Raji (cell line): ENCODE results near the gene METTL25B.

Experiments used
- POLR2A ChIP-seq: IDR thresholded peaks from 2 replicates; pipeline ENCODE4 v1.6.1; 2011; ENCODE audit warnings: low read depth, low read length, control low read depth; ENCODE audit not compliant: insufficient read depth

METTL25B gene

GRCh38 chr1:156709031-156709430 is 19.2 kb upstream of the METTL25B start:
- TF ChIP-seq POLR2A: no peak

- no peak for TF ChIP-seq POLR2A
These were observed 18.3 kb upstream of the METTL25B start for GRCh38 chr1:156709757-156710489.

- no peak for TF ChIP-seq POLR2A
These were observed 17.1 kb upstream of the METTL25B start for GRCh38 chr1:156711011-156711817.

- TF ChIP-seq POLR2A: no peak
These were observed 15.6 kb upstream of the METTL25B start for GRCh38 chr1:156712626-156713025.

- TF ChIP-seq POLR2A: no peak
These were observed 13.4 kb upstream of the METTL25B start for GRCh38 chr1:156714830-156715229.

- TF ChIP-seq POLR2A: no peak
These were observed 10.9 kb upstream of the METTL25B start for GRCh38 chr1:156717351-156717750.

- no peak for TF ChIP-seq POLR2A
These were observed 7.1 kb upstream of the METTL25B start for GRCh38 chr1:156721131-156721530.

- TF ChIP-seq POLR2A: no peak
These were observed 6.7 kb upstream of the METTL25B start for GRCh38 chr1:156721535-156721934.

GRCh38 chr1:156725683-156726280 is 2.5 kb upstream of the METTL25B start:
- TF ChIP-seq POLR2A: no peak; the same call in 1 of the 2 replicates

GRCh38 chr1:156726549-156727226 is 1.6 kb upstream of the METTL25B start:
- no peak for TF ChIP-seq POLR2A

- no peak for TF ChIP-seq POLR2A
These were observed 777 bp upstream of the METTL25B start for GRCh38 chr1:156727492-156727891.

- peak; percentile 67 for TF ChIP-seq POLR2A
These were observed 562 bp downstream of the METTL25B start, which contains the start of gene ISG20L2 for GRCh38 chr1:156728599-156729462. TSS of gene ISG20L2 (minus strand) at chr1:156728766. CDS start at chr1:156727652, 1,114 bp downstream.

- TF ChIP-seq POLR2A: no peak
These were observed 5.8 kb downstream of the METTL25B start for GRCh38 chr1:156733989-156734584.

- TF ChIP-seq POLR2A: no peak
These were observed 10.1 kb downstream of the METTL25B start for GRCh38 chr1:156738407-156738806.
